AG10803 (cell line): Measurements from ENCODE around the gene MYO9A.

Source experiments
- DNase-seq: peaks from one replicate; pipeline ENCODE4 v3.0.0; 2010; ENCODE audit warnings: low read depth
- H3K4me3 ChIP-seq: 2 replicates; pipeline ENCODE4 v1.5.1; 2011; ENCODE audit warnings: mild to moderate bottlenecking, low read length, control low read depth
- TF ChIP-seq, protein P1 (sequence below): conservative IDR thresholded peaks from 2 replicates; pipeline ENCODE4 v1.5.1; 2011; ENCODE audit warnings: mild to moderate bottlenecking, low read length, control low read depth, inconsistent platforms

MYO9A gene

DNA sequence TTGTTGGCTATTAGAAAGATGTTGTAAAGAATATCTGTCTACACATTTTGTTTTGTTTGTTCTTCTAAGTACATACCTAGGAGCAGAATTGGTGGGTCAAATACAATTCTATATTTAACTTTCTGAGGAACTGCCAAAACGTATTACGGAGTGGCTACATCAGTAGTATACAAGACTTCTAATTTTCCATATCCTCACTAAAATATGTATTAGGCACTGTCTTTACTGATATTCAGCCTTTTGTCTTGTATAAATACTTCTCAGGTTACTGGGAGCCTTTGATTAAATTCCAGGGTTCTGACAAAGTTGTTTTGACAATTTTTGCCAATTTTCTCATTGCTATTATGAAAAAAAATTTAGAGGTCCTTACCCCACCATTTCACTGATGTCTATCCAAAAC lies 160.9 kb downstream of the MYO9A start:
- TF ChIP-seq, protein P1, sequence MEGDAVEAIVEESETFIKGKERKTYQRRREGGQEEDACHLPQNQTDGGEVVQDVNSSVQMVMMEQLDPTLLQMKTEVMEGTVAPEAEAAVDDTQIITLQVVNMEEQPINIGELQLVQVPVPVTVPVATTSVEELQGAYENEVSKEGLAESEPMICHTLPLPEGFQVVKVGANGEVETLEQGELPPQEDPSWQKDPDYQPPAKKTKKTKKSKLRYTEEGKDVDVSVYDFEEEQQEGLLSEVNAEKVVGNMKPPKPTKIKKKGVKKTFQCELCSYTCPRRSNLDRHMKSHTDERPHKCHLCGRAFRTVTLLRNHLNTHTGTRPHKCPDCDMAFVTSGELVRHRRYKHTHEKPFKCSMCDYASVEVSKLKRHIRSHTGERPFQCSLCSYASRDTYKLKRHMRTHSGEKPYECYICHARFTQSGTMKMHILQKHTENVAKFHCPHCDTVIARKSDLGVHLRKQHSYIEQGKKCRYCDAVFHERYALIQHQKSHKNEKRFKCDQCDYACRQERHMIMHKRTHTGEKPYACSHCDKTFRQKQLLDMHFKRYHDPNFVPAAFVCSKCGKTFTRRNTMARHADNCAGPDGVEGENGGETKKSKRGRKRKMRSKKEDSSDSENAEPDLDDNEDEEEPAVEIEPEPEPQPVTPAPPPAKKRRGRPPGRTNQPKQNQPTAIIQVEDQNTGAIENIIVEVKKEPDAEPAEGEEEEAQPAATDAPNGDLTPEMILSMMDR = no peak
- DNase-seq = no peak
- H3K4me3 ChIP-seq = no peak overlapping the region

DNA sequence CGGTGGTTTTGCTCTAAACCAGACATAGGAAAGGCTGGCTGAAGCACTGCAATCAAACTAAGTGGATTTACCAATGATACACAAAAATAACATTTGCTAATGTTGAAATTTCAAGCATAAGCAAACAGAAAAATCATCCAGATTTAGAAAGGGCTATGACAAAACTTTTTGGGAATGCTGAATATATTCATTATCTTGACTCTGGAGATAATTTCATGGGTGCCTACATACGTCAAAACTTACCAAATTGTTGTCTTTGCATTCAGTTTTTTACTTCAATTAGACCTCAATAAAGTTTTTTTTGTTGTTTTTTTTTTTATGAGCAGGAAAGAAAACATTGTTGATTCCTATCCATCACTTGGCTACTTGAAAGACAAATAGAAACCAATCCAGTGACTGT lies 166.8 kb downstream of the MYO9A start:
- TF ChIP-seq, protein P1 = no peak
- no peak overlapping the region for H3K4me3 ChIP-seq
- DNase-seq = no peak

DNA sequence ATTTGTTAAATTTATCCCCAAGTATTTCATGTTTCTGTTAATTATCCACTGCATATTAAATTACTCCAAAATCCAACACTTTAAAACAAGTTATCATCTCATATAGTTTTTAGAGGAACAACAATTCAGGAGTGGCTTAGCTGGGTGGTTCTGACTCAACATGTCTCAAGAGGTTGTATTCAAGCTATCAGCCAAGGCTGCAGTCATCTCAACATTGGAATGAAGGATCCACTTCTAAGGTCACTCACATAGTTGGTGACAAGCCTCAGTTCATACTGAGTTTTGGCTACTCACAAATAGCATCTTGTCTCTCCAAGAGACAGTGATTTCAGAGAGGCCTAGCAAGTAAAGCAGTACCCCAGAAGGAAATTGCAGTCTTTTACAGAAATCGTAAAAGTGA lies 172.9 kb downstream of the MYO9A start:
- TF ChIP-seq, protein P1 = no peak
- H3K4me3 ChIP-seq = no peak overlapping the region
- peak; percentile 2 for DNase-seq

DNA sequence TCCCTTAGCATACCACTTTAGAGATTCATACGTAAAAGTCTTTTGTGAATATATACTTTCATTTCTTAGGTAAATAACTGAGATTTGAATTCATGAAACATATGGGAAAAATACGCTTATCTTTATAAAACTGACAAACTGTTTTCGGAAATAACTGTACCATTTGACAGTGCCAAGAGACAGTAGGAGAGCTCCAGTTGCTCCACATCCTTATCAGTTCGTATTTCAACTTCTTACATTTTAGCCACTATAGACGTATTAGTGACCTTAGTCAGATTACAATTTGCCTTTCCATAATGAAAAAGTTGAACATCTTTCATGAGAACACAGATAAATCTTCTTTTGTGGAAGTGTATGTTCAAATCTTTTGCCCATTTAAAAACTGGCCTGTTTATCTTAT lies 174.1 kb downstream of the MYO9A start:
- TF ChIP-seq, protein P1 = no peak
- no peak overlapping the region for H3K4me3 ChIP-seq
- DNase-seq = no peak

DNA sequence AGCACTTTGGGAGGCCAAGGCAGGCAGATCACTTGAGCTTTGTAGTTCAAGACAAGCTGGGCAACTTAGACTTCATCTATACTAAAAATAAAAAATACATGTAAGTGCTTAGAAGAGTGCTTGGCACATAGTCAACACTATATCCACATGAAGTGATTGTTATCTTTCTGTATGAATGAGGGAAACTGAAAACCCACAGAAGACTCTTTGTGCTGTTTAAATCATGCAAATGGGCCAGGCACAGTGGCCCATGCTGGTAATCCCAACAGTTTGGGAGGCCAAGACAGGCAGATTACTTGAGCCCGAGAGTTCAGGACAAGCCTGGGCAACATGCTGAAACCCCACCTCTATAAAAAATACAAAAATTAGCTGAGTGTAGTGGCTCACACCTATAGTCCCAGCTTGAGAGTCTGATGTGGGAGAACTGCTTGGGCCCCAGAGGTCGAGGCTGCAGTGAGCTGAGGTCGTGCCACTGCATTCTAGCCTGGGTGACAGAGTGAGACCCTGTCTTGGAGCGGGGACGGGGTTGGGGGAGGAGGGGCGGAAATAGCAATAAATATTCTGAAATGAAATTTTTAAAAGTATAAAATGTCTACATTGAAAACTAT lies 177.9 kb downstream of the MYO9A start:
- DNase-seq = no peak
- no peak overlapping the region for H3K4me3 ChIP-seq
- TF ChIP-seq, protein P1 = no peak

DNA sequence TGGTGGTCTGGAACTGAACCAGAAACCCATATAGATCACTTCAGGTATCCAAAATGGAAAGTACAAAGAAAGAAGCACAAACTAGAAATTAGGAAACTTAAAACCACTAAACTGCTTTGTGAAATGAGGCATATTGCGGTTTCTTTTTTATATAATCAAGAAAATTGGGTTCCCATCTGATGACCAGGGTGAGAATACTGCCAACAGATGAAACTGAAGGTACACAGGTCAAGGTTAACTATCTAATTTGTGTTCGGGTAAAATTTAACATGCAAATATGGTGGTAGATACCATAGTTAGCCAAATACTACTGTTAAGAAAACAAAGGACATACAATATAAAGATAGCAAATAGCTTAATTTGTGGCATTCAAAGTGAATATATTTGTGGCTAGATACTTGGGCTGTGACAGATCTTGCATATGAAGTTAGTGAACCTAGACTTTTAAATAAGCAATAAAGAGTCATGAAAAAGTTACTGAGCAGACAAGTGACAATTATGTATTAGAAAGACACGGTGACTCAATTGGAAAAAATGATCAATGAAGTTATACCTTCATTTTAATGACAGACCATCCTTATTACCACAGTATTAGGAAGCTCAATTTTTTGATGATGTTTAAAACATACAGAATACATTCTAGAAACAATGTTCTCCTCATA lies 180.2 kb downstream of the MYO9A start:
- TF ChIP-seq, protein P1 = no peak
- H3K4me3 ChIP-seq = no peak overlapping the region
- no peak for DNase-seq

DNA sequence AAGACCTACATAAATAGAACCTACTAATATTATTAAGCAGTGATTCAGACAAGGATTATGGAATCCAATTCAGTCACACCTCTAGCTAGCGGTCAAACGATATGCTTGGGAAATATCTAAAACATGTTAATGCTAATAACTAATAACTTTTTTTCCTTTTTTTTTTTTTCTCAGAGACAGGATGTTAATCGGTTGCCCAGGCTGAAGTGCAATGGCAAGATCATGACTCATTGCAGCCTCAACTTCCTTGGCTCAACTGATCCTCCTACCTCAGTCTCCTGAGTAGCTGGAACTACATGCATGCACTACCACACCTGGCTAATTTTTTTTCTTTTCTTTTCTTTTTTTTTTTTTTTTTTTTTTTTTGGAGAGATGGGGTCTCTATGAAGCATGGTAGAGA lies 183.5 kb downstream of the MYO9A start:
- H3K4me3 ChIP-seq = no peak overlapping the region
- DNase-seq = no peak
- TF ChIP-seq, protein P1 = no peak
